K562 (cell line): Measurements from ENCODE around the gene NUP153. TPM values are rescaled to one million over a fixed set of nuclear protein-coding genes. Genes with fewer than 3 reads are reported as not detected.

ENCODE experiments used
- EHMT2 ChIP-seq: fragments of 450-650 bp; IDR thresholded peaks from 2 replicates; pipeline ENCODE4 v1.6.1; 2018; ENCODE audit warnings: antibody characterized with exemption
- ETS2 ChIP-seq: IDR thresholded peaks from 2 replicates; pipeline ENCODE4 v1.6.1; 2016; ENCODE audit warnings: borderline replicate concordance, missing genetic modification characterization, mild to moderate bottlenecking, moderate library complexity, missing compliant biosample characterization; ENCODE audit not compliant: poor library complexity, severe bottlenecking
- FIP1L1 ChIP-seq: fragments of 200-400 bp; formaldehyde crosslinking; IDR thresholded peaks from 2 replicates; pipeline ENCODE4 v1.6.1; 2018; ENCODE audit warnings: mild to moderate bottlenecking, low read depth, low read length; ENCODE audit not compliant: poor library complexity, severe bottlenecking
- JUN ChIP-seq, 2 experiments: sonication (generic) in 1 of 2; formaldehyde crosslinking in 1 of 2; IDR thresholded peaks; 2 replicates each; pipeline versions ENCODE4 v1.6.1 to v1.8.0; 2012 to 2022; ENCODE audit warnings: borderline replicate concordance in 2 of 2, mild to moderate bottlenecking in 2 of 2, improper control_type of control experiment in 1 of 2, low read depth in 1 of 2, low read length in 1 of 2, missing genetic modification reagents in 1 of 2
- MEF2D ChIP-seq: conservative IDR thresholded peaks from 2 replicates; pipeline ENCODE4 v1.6.1; 2016; ENCODE audit warnings: low read depth, missing genetic modification characterization, missing compliant biosample characterization
- NCOR1 ChIP-seq: fragments of 450-650 bp; IDR thresholded peaks from 2 replicates; pipeline ENCODE4 v1.6.1; 2016; ENCODE audit warnings: mild to moderate bottlenecking, moderate library complexity
- NR4A1 ChIP-seq, 2 experiments: fragments of 250-450 bp in 1 of 2; fragments of 450-650 bp in 1 of 2; sonication (Bioruptor Pico) in 1 of 2; IDR thresholded peaks; 2 replicates each; pipeline versions ENCODE4 v1.4.0 to v1.6.1; 2016 to 2020; ENCODE audit warnings: mild to moderate bottlenecking in 2 of 2, missing compliant biosample characterization in 1 of 2, missing genetic modification characterization in 1 of 2, moderate library complexity in 1 of 2
- RAD51 ChIP-seq: fragments of 450-650 bp; IDR thresholded peaks from 2 replicates; pipeline ENCODE4 v1.7.1; 2016; ENCODE audit warnings: low read depth, mild to moderate bottlenecking, borderline replicate concordance
- RBFOX2 ChIP-seq: fragments of 200-400 bp; formaldehyde crosslinking; IDR thresholded peaks from 2 replicates; pipeline ENCODE4 v1.6.1; 2017; ENCODE audit warnings: low read depth, mild to moderate bottlenecking, low read length, moderate library complexity
- RBM15 ChIP-seq: fragments of 200-400 bp; formaldehyde crosslinking; IDR thresholded peaks from 2 replicates; pipeline ENCODE4 v1.6.1; 2018; ENCODE audit warnings: mild to moderate bottlenecking, low read length, moderate library complexity; ENCODE audit not compliant: insufficient read depth
- SMAD2 ChIP-seq: fragments of 150-350 bp; IDR thresholded peaks from 2 replicates; pipeline ENCODE4 v1.6.1; 2014; ENCODE audit warnings: low read depth, mild to moderate bottlenecking, low read length
- TOE1 ChIP-seq, 2 experiments: fragments of 450-650 bp in 1 of 2; sonication (generic) in 1 of 2; formaldehyde crosslinking in 1 of 2; IDR thresholded peaks; 2 replicates each; pipeline versions ENCODE4 v1.7.1 to v1.8.0; 2016 to 2022; ENCODE audit warnings: borderline replicate concordance in 2 of 2, mild to moderate bottlenecking in 2 of 2, antibody characterized with exemption in 1 of 2, inconsistent platforms in 1 of 2, low read depth in 1 of 2, missing genetic modification reagents in 1 of 2, moderate library complexity in 1 of 2
- ZNF217 ChIP-seq: sonication (generic); formaldehyde crosslinking; IDR thresholded peaks from 2 replicates; pipeline ENCODE4 v1.8.0; 2022; ENCODE audit warnings: mild to moderate bottlenecking, missing genetic modification reagents
- ZNF408 ChIP-seq: fragments of 250-450 bp; sonication (Bioruptor Pico); IDR thresholded peaks from 2 replicates; pipeline ENCODE4 v1.4.0; 2020; ENCODE audit warnings: low read depth, mild to moderate bottlenecking, moderate library complexity
- ZNF696 ChIP-seq: fragments of 250-450 bp; sonication (Bioruptor Pico); conservative IDR thresholded peaks from 2 replicates; pipeline ENCODE4 v1.4.0; 2020; ENCODE audit warnings: mild to moderate bottlenecking, moderate library complexity
- polyA plus RNA-seq, 8 experiments: library from polyadenylated mRNA; depleted of rRNA in 4 of 8; stranded (reverse) in 5 of 8; unstranded in 3 of 8; fragments of >200 nt; fragmentation: Nextera tagmentation in 2 of 8; fragmentation: Illumina TruSeq in 1 of 8; extraction: Ambion mirVana in 2 of 8; extraction: Trizol in 1 of 8; gene quantifications; 2 replicates each; pipeline versions ENCODE4 v1.2.1 to v1.2.3, GENCODE V29; 2011 to 2014; ENCODE audit warnings: inconsistent platforms in 1 of 8, missing spikeins in 1 of 8
- total RNA-seq, 7 experiments: library from RNA; depleted of rRNA in 6 of 7; stranded (reverse); fragments of >200 nt in 6 of 7; fragmentation: Illumina TruSeq in 2 of 7; extraction: Trizol in 2 of 7; gene quantifications; 2 replicates each; pipeline versions ENCODE4 v1.2.1 to v1.2.3, GENCODE V29; 2011 to 2021; ENCODE audit warnings: low replicate concordance in 1 of 7
- TF ChIP-seq, protein P1 (sequence below): sonication (generic); formaldehyde crosslinking; IDR thresholded peaks from 2 replicates; pipeline ENCODE4 v1.8.0; 2022; ENCODE audit warnings: mild to moderate bottlenecking, low read depth, missing genetic modification reagents
- TF ChIP-seq, protein P2 (sequence below): fragments of 250-450 bp; sonication (Bioruptor Pico); IDR thresholded peaks from 2 replicates; pipeline ENCODE4 v1.5.0; 2021; ENCODE audit warnings: mild to moderate bottlenecking, moderate library complexity
- TF ChIP-seq, protein P3 (sequence below): fragments of 250-450 bp; sonication (Bioruptor Pico); IDR thresholded peaks from 2 replicates; pipeline ENCODE4 v1.9.0; 2021; ENCODE audit warnings: mild to moderate bottlenecking, inconsistent platforms

Gene NUP153
- total and polyA plus RNA-seq, 9 of the 15 experiments (the other 6 are each of a cell fraction or from before 2014, with no cell fraction given), result 21.9 to 110 (median 84.8) TPM

DNA sequence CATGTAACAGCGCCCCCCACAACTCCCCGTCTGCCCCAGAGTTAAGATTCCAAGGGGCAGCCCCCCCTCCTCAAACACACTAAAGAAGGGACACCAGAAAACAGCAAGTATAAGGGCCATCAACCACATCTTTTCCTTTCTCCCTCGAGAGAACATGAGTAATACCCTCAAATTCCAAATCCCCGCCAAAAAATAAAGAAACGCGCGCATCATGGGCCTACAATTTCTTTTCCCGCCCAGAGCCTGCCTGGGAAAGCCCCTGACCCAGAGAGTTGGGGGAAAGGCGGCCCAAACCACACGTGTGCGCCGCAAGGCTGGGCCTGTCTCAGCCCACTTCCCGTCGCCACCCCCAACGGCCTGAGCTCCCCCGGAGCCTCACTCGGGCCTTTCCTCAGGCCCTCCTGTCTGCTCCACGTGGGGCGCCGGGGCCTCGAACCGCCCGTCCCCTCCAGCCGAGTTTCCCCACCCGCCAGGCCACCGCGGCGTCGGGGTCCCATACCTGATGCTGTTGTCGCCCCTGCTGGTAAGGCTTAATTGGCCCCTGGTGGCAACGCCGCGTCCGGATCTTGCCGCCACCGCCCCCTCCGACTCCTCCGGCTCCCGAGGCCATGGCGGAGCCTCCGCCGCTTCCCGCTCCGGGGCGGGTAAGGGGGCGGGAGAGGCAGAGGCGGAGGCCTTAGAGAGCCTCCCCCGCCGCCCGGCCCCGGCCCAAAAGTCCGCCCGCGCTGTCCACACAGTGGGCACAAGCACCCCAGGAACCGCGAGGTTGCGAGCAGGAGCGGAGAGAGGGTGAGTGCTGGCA, 746 bp downstream of the NUP153 start (continued):
- TF ChIP-seq, protein P1, sequence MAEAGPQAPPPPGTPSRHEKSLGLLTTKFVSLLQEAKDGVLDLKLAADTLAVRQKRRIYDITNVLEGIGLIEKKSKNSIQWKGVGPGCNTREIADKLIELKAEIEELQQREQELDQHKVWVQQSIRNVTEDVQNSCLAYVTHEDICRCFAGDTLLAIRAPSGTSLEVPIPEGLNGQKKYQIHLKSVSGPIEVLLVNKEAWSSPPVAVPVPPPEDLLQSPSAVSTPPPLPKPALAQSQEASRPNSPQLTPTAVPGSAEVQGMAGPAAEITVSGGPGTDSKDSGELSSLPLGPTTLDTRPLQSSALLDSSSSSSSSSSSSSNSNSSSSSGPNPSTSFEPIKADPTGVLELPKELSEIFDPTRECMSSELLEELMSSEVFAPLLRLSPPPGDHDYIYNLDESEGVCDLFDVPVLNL (CRISPR knock-in tag), result peak; percentile 81
- TF ChIP-seq NR4A1 (CRISPR knock-in tag; IDR thresholded peaks at IDR 0.05) (no peak), NR4A1 (tag; IDR thresholded peaks at IDR 0.05) (peak; percentile 60; the same call in 1 of the 2 replicates), ETS2 (tag) (no peak), RBFOX2 (peak; percentile 97), FIP1L1 (peak; percentile 98), ZNF696 (no peak), NCOR1 (no peak; the same call in 1 of the 2 replicates), RAD51 (peak; percentile 16; the same call in 1 of the 2 replicates), MEF2D (0 out of 2 replicates have a peak, but pooled peaks have one; percentile 11), ZNF408 (no peak), RBM15 (no peak), JUN (IDR thresholded peaks at IDR 0.05; ENCODE audit: borderline replicate concordance, low read depth, low read length) (no peak), JUN (CRISPR knock-in tag; IDR thresholded peaks at IDR 0.05; ENCODE audit: borderline replicate concordance) (peak; percentile 79), SMAD2 (no peak), EHMT2 (no peak), ZNF217 (0 out of 2 replicates have a peak, but pooled peaks have one; percentile 35), TOE1 (IDR thresholded peaks at IDR 0.05; ENCODE audit: borderline replicate concordance) (no peak), TOE1 (CRISPR knock-in tag; IDR thresholded peaks at IDR 0.05; ENCODE audit: borderline replicate concordance, low read depth) (0 out of 2 replicates have a peak, but pooled peaks have one; percentile 15)
- TF ChIP-seq, protein P2, sequence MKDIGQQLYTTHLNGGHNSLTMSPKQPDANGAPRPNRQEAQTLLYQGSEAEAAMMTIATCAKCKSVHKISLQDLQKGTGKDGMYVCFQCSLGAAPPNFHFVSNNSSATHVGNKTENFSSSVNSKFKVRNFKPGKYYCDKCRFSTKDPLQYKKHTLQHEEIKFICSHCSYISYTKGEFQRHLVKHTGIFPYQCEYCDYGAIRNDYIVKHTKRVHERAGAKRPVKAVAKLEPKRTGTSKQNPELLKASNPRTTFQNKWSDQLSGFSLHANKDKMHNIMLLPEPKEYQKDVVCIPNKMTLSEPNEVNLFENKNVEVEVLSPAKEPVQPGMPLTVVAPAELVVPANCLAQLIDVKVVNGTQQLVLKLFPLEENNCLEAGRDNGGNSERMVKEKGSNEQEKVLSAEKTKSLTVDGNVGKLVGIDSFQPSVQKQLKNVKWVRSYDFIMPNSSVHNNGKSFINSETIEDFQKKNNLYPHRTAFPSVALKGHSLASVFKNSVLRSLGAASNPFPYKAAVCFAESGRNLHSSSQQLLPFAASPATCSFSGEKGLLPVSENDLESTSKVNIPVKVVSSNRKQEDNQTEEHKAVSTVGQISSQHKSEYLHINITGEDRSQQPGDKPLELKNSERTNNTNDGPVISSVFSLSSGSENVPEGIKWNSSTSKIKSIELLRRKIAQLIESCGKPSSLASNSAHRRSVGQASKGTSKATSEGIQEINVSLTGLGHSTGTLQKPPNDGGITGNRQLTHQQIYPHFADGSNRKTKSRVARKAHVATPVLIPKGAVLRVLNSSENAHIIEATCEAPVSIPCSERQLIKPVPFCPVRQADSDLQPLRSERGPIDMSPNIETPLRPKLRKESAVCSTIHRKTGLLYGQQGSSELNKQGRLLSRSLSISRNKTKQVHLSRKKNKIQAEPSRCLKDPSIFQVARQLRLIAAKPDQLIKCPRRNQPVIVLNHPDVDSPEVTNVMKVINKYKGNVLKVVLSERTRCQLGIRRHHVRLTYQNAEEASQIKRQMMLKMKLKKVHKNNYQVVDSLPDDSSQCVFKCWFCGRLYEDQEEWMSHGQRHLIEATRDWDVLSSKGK (CRISPR knock-in tag), result no peak
- TF ChIP-seq, protein P3, sequence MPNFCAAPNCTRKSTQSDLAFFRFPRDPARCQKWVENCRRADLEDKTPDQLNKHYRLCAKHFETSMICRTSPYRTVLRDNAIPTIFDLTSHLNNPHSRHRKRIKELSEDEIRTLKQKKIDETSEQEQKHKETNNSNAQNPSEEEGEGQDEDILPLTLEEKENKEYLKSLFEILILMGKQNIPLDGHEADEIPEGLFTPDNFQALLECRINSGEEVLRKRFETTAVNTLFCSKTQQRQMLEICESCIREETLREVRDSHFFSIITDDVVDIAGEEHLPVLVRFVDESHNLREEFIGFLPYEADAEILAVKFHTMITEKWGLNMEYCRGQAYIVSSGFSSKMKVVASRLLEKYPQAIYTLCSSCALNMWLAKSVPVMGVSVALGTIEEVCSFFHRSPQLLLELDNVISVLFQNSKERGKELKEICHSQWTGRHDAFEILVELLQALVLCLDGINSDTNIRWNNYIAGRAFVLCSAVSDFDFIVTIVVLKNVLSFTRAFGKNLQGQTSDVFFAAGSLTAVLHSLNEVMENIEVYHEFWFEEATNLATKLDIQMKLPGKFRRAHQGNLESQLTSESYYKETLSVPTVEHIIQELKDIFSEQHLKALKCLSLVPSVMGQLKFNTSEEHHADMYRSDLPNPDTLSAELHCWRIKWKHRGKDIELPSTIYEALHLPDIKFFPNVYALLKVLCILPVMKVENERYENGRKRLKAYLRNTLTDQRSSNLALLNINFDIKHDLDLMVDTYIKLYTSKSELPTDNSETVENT (CRISPR knock-in tag), result 0 out of 2 replicates have a peak, but pooled peaks have one; percentile 23
